Activated CD4-positive, alpha-beta T cell treated with anti-CD3 and anti-CD28 coated beads for 4 hours (primary cell): ENCODE measurements around the gene TMEM59.
"Not testable (repeated sequence)": the region's sequence is repeated elsewhere in the genome, so short reads cannot be mapped to it uniquely, and the experiment has no call there.

Source experiments
- DNase-seq, 2 donors: peaks; one replicate each; pipeline ENCODE4 v3.0.0-alpha.2; 2020

TMEM59 gene

GRCh38 chr1:54011316-54012007 lies 41.5 kb downstream of the TMEM59 start:
- no peak for DNase-seq

DNA sequence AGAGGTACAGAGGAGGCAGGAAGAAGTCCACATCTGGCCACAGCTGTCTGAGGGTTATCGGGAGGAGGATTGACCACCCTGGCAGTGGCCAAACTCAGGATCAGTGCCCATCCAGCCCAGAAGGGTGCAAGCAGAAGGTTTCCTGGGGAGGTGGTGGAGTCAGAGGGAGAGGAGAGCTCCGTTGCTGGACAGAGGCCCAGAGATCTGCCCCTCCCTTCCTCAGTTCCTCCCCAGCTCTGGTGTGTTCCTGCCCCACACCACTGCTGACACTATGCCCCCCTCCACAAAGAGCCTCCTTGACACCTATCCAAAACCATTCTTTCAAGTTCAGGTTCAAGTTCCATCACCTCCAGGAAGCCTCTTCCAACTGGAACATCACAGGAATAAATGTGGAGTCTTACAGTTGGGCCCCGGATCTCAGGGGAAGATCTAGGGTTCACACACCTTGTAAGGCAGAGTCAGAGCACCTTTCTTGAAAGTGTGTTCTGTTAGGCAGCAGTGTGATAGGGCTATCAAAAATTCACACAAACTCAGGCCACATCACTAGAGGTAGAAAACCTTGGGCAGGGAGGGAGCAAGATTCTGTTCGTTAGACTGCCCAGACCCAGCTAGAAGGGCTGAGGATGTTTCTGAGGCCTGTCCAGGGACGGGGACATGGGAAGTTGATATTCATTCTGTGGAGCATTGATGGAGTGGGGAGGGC lies 42.4 kb downstream of the TMEM59 start:
- no peak for DNase-seq

- no peak for DNase-seq
Observed at GRCh38 chr1:54009406-54009805, 43.6 kb downstream of the TMEM59 start.

DNA sequence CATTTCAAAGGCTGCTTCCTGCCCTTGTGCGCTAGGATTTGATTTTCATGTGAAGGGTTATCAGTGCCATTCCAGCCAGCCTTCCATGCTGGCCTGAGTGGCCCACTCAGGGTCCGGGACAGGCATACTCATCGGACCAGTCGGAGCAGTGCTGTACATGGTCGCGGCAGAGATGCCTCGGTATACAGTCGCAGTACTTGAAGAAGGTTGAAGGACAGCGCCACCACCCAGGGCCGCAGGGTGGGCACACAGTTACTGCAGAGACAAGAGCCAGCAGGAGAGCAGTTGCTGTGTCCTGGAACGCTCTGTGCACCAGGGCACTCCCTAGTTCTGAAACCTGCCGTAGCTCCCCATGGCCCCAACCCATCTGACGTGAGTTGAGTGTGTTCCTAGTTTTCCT lies 44.1 kb downstream of the TMEM59 start:
- no peak for DNase-seq

- DNase-seq: no peak
Observed at GRCh38 chr1:54007613-54008012, 45.4 kb downstream of the TMEM59 start.

- DNase-seq: no peak
Observed at GRCh38 chr1:54006508-54006907, 46.5 kb downstream of the TMEM59 start.

DNA sequence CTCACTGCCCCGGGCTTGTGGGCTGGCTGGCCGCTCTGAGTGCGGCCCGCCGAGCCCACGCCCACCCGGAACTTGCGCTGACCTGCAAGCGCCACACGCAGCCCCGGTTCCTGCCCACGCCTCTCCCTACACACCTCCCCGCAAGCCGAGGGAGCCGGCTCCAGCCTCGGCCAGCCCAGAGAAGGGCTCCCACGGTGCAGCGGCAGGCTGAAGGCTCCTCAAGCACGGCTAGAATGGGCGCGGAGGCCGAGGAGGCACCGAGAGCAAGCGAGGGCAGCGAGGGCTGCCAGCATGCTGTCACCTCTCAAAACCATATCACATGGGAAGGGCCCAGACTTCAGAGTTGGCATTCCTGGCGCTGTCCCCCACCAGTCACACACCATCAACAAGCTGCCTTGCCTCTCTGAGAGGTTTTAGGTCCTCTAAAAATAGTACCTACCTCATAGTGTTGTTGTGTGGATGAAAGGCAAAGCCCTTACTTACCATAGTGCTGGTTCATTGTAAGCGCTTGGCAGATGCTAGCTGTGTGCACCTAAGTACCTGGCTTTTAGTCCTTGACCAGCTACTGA lies 48.4 kb downstream of the TMEM59 start:
- no peak for DNase-seq

DNA sequence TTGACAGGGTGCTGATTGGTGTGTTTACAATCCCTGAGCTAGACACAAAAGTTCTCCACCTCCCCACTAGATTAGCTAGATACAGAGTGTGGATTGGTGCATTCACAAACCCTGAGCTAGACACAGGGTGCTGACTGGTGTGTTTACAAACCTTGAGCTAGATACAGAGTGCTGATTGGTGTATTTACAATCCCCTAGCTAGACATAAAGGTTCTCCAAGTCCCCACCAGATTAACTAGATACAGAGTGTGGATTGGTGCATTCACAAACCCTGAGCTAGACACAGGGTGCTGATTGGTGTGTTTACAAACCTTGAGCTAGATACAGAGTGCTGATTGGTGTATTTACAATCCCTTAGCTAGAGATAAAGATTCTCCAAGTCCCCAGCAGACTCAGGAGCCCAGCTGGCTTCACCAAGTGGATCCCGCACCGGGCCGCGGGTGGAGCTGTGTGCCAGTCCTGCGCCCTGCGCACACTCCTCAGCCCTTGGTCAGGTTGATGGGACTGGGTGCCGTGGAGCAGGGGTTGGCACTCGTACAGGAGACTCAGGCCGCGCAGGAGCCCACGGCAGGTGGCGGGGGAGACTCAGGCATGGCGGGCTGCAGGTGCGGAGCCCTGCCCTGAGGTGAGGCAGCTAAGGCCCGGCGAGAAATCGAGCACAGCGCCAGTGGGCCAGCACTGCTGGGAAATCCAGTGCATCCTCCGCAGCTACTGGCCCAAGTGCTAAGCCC lies 49.1 kb downstream of the TMEM59 start:
- not testable (repeated sequence) for DNase-seq

- DNase-seq: no peak
Observed at GRCh38 chr1:54003249-54003646, 49.8 kb downstream of the TMEM59 start.

- no peak for DNase-seq
Observed at GRCh38 chr1:54002544-54003248, 50.3 kb downstream of the TMEM59 start.

DNA sequence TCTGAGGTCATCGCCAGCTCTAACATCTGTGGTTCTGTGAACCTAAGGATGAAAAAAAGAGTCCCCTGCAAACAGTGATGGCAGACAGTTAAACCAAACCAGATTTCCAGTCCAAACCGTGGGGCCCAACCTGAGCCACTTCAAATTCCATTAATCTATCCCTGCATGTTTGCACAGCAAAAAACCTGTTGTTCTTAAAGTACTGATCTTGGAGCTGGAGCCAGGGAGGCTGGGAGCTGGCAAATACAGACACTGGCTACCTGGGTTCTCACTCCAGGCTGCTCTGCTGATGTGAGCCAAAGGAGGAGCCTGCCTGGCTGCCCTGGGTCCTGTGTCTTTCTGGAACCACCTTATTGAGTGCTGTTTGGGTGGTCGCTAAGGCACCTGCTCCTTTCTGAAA lies 51.4 kb downstream of the TMEM59 start:
- DNase-seq: no peak

GRCh38 chr1:53999920-54000319 lies 53.1 kb downstream of the TMEM59 start:
- DNase-seq: no peak

DNA sequence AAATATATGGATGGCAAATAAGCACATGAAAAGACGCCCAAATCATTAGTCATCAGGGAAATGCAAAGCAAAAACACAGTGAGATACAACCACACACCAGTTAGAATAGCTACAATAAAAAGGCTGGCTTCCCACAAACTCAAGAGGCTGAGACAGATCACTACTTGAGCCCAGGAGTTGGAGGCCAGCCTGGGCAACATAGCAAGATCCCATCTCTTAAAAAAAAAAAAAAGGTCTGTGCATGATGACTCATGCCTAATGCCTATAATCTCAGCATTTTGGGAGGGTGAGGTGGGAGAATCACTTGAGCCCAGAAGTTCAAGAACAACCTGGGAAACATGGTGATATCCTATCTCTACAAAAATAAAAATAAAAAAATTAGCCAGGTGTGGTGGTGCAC lies 54.8 kb downstream of the TMEM59 start:
- DNase-seq: no peak

DNA sequence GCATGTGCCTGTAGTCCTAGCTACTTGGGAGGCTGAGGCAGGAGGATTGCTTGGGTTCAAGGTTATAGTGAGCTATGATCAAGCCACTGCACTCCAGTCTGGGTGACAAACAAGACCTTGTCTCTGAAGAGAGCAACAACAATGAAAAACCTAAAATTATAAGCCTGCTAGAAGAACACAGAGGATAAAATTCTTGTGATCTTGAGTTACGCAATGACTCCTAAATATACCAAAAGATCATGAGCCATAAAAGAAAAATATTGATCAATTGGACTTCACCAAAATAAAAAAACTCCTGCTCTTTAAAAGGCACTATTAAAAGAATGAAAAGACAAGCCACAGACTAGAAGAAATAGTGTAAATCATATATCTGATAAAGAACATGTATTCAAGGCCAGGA lies 57.3 kb downstream of the TMEM59 start:
- no peak for DNase-seq

- not testable (repeated sequence) for DNase-seq
Observed at GRCh38 chr1:53994516-53994915, 58.5 kb downstream of the TMEM59 start.

- DNase-seq: no peak
Observed at GRCh38 chr1:53992085-53992874, 60.7 kb downstream of the TMEM59 start.

DNA sequence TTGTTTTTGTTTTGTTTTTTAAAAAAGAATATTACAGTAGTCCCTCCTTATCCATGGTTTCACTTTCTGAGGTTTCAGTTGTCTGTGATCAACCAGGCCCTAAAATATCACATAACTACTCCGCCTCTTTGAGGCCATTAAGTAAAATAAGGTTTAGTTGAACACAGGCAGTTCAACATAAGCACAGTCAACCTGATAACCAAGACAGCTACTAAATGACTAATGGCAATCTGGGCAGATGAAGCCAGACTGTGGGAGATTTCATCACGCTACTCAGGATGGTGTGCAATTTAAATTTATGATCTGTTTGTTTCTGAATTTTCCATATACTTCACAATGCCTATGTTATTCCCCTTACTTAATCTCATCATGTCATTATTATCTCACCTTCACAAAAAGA lies 65.1 kb downstream of the TMEM59 start:
- DNase-seq: no peak

GRCh38 chr1:53986458-53986857 lies 66.5 kb downstream of the TMEM59 start:
- no peak for DNase-seq

- DNase-seq: no peak
Observed at GRCh38 chr1:53984726-53985125, 68.3 kb downstream of the TMEM59 start.

- no peak for DNase-seq
Observed at GRCh38 chr1:53982763-53983104, 70.3 kb downstream of the TMEM59 start.

- no peak for DNase-seq
Observed at GRCh38 chr1:53982034-53982762, 70.8 kb downstream of the TMEM59 start.

DNA sequence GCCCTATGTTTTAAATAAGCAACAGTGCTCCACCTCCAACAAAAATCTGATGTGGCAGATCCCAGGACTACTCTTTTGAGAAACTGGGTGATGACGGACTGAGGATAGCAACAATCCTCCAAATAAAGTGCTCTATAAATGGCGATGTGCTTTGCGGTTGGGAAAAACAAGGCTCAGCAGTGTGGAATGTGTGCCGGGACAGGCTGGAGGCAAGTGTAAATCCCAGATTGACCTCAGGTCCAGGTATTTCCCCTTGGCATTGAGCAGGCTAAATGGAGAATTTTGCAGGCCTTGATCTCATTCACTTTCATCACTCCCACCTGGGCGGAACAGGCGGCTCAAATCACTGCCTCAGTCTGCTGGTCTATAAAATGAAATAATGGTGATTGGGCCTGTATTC lies 71.8 kb downstream of the TMEM59 start:
- no peak for DNase-seq
